IPS DF 19.7 (cell line): Measurements from ENCODE around the gene DLGAP1.

ENCODE experiments used
- DNase-seq: peaks from one replicate; pipeline ENCODE4 v3.0.0-alpha.2; 2013; ENCODE audit warnings: low read depth, low spot score

The DLGAP1 gene

DNA sequence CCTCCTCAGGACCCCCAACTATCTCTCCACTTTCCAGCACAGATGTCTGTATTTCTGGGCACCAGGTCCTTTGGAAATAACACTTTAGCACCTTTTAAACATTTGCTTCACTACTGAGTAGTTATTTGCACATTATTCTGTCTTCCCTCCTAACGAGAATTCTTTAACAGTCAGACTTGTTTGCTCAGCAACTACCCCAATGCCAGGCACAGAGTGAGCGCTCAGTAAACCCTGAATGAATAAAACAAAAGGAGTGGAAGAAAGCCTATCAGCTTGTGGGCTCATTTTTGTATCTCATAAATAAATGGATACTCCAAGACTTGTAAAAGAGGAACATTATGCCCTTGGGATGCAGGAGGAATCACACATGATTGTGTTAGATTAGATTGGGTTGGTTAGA lies 554.8 kb downstream of the DLGAP1 start:
- no peak for DNase-seq

GRCh38 chr18:3898861-3899613 lies 556.1 kb downstream of the DLGAP1 start:
- DNase-seq = no peak

DNA sequence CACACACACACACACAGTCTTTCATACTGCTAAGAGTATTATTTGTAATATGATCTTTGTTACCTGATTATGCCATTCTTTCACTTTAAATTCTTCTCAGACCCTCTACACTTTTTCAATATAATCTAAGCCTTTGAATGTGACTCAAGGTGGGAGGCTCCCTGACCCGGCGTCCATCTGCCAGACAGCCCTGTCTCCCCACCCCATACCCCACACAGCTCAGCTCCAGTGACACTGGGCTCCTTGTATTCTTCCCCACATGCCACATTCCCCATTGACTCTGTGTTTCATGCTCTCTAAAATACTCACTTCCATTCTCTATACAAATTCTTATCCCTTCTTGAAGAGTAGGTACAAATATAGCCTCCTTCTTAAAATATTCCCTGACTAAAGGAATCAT lies 563.0 kb downstream of the DLGAP1 start:
- no peak for DNase-seq

- no peak for DNase-seq
These were observed 563.9 kb downstream of the DLGAP1 start for GRCh38 chr18:3891245-3891644.

- no peak for DNase-seq
These were observed 565.3 kb downstream of the DLGAP1 start for GRCh38 chr18:3889803-3890202.

GRCh38 chr18:3889121-3889520 lies 566.0 kb downstream of the DLGAP1 start:
- no peak for DNase-seq

DNA sequence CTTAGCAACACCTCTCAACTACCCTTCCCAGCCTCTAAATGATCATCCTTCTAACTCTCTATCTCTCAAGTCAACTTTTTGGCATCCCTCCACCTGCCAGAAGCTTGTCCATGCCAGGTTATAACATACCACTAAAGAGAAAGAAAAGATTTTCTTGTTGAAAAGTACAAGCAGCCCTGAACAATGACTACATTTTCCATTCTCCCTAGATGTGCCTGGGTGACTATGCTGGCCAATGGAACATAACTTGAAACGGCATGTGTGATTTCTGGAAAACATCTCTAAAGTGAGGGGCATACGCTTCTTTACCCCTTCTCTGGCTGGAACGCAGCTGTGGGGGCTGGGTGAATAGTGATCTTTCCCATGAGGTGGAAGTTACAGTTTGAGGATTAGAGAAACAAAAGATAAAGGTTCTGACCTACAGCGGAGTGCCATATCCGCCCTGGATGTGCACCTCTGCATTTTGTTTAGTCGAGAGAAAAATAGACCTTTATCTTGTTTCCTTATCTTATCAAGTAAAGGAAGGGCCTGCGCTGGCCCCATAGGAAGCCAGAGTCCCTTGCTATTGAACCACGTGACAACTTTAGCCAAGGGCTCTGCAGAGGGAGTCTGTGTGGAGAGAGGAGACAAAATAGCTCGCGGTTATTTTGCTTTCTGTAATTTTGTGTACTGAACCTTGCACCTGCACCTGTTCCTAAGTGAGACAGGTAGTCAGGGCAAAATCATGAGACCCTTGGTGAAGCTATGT lies 568.4 kb downstream of the DLGAP1 start:
- DNase-seq = no peak

DNA sequence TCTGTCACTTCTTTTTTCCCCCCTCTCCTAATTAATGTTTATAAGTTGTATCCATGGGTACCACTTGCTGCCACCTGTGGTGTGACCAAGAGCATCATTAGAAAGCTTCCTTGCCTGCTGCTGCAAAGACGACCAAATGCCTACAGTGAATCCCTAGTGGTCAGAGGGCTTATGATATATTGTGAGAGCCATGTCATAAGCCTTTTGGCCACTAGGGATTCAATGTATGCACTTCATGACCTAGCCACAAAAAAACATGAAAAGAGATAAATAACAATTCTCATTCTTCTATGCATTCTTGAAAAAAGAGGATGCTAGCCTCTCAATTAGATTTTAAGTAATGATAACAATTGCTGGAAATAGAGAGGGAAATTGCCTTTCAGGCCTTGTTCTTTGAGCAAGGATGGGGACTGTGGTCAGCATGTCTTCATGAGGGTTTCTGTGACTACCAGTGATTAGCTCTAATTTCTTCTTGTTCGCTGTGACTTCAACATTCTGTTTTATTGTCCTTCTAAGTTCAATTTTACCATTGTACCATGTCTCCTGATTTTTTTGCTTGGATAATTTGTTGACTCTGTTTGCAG lies 569.8 kb downstream of the DLGAP1 start:
- peak; percentile 12 for DNase-seq

DNA sequence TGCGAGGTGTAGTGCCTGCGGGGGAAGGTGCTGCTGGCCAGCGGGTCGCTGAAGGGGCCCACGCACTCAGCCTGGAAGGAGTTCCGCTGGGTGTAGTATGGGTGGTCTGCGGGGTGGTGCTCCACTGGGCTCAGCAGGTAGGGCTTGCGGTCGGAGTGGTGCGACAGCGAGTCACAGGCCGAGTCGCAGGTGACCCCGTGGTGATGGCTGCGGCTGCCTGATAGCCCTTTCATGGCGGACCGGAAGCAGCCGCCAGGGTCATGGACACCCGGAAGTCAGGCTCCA lies 575.3 kb downstream of the DLGAP1 start:
- no peak for DNase-seq

DNA sequence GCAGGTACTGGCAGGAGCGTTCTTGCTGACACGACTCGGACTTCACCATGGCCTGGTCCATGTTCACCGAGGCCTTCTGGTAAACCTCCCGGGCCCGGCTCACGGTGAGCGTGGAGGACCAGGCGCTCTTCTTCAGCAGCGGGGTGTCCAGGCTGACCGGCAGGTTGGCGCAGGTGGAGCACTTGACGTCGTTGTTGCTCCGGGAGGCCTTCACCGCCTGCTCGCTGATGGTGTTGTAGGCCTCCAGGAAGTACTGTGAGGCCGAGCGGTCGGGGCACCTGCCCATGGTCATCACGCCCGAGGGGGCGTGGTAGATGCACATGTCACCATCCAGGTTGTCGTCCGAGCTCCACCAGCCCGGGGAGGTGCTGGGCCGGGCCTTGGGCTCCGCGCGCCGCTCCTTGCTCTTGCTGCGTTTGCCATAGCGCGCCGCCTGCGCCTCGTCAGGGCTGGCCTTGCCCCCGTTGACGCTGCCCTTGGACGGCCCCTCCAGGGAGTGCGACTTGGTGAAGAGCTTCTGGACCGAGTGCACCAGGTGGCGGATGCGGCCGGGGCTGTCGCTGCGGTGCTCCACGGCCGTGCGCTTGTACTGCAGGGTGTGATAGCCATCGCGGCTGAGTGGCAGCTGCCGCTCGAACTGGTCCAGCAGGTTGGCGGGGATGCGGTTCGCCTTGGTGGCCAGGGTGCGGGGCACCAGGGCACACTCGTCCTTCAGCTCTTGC lies 575.8 kb downstream of the DLGAP1 start:
- DNase-seq = no peak

DNA sequence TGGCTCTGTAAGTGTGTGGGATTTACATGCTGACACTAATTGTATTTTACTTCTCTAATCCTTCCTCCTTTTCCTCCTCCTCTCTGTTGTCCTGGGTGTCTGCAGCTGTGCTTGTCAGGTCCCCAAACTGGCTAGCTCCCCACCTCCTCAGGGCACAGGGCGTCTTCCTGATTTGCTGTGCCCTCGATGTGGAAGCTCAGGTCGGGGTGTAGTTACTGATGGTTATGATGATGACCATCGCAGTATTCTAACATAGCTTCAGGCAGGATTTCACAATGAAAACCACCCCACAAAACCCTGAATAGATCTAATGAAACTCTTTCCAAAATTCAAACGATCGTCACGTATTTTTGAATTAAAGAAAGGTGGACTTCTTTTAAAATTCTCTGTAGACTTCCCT lies 576.7 kb downstream of the DLGAP1 start:
- no peak for DNase-seq

GRCh38 chr18:3877678-3878077 lies 577.4 kb downstream of the DLGAP1 start:
- no peak for DNase-seq

DNA sequence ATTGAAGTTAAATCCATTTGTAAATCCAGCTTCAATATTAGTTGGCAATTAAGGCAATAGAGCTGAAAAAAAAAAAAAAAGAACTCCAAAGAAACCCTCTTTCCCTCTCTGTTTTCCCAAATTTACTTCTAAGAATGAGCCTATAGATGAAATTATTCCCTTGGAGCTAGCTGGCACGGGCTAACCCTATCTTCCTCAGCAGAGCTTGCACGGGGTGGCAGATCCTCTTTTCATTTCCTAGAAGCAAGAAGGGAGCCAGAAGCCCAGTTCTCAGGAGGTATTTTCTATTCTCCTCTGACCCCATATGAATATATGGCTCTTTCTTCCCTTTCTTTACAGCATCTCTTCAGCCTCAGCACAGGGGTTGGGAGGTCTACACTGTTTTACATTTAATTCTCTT lies 579.1 kb downstream of the DLGAP1 start:
- no peak for DNase-seq

DNA sequence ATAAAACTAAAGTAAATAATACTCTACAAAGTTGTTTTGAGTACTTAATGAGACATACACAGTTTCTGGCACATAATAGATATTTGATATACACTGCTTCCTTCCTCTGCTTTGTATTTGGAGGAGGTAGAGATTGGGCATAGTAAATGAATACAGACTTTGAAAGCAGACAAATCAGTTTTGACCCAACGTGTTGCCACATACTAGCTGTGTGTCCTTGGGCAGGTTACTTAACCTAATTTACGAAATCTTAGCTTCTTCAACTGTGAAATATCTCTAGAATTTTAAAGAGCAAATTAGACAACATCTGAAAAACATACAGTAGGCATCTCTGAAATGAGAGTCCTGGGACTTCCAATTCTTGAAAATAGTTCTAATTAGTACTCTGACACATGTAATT lies 579.7 kb downstream of the DLGAP1 start:
- no peak for DNase-seq

GRCh38 chr18:3874581-3874980 lies 580.5 kb downstream of the DLGAP1 start:
- DNase-seq = no peak

DNA sequence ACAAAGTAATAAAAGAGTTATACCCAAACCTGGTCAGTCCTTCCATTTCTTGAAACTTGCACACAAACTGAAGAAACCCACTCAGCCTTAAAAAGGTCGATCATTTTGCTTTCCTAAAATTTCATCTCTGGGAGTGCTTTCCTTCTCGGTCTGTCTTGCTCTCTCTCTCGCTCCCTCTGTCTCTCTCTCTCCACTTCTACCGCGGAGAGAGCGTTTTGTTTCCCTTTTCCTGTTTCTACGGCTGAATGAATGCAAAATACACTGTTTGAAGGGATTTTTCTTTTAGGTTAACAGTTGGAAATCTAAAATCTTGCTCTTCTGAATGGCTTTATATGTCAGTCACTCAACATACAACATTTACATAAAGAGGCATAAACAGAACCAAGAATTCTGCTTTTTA lies 581.0 kb downstream of the DLGAP1 start:
- DNase-seq = no peak

DNA sequence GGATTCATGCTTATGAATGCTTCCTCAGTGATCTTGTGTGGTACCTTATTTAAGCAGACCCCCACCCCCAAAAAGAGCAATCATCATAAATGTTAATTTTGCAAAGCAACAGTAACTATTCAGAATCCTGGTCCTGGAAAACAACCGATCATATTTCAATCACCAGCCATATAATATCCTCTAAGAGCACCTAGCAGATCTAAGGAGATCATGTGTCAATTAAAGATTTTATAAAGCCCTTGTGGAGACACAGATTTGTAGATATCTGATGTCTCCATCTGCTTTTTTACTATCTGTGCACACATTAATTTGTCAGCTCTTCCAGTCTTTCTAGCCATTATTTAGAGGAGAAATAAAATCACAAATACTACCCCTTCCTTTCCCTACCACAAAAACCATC lies 581.4 kb downstream of the DLGAP1 start:
- no peak for DNase-seq

DNA sequence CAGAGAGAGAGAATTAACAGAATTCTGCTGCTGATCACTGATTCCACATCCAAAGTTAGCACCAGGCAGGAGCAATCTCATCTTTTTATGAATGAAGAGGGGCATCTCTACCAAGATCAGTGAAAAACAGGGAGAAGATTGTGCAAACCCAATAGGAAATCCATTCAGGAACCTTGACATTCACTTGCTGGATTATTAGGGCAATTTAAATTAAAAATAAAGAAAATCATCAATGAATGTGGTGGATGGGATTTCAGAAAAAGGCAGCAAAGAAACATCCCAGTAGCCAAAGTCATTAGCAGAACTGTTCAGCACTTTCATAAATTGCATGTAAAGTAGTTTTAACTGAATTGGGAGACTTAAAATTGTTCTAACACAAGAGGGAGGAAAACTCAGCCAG lies 581.9 kb downstream of the DLGAP1 start:
- no peak for DNase-seq

DNA sequence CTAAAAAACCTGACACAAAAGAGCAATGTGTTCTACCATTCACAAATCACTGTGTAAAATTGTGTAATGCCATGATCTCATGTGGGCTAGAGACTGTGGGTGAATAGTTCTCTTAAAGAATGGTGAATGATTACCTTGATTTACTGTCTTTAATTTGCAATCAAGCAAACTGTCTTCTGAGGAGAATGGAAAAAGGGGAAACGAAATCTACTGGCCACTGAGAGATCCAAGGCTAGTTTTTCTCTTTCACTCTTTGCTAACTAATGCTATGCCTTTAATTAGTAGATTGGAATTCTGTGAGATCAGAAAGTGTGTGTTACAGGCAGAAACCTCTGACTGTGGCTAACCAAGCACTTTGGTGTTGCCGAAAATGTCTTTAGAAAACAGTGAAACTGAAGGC lies 582.5 kb downstream of the DLGAP1 start:
- DNase-seq = no peak

GRCh38 chr18:3871687-3872086 lies 583.4 kb downstream of the DLGAP1 start:
- no peak for DNase-seq

- DNase-seq = no peak
These were observed 584.2 kb downstream of the DLGAP1 start for GRCh38 chr18:3870914-3871313.

- DNase-seq = peak; percentile 5
These were observed 585.3 kb downstream of the DLGAP1 start for GRCh38 chr18:3869848-3870247.
